AG20443 (cell line): ENCODE data around the gene ATOH8.
A peak's percentile ranks its signal among the peaks of the same experiment; 100 is the strongest.

Experiments
- DNase-seq: peaks from one replicate; pipeline ENCODE4 v3.0.0; 2012; ENCODE audit warnings: low spot score, mixed read lengths

The ATOH8 gene

GRCh38 chr2:85736456-85737355 is 17.1 kb upstream of the ATOH8 start:
- DNase-seq: peak; percentile 27

DNA sequence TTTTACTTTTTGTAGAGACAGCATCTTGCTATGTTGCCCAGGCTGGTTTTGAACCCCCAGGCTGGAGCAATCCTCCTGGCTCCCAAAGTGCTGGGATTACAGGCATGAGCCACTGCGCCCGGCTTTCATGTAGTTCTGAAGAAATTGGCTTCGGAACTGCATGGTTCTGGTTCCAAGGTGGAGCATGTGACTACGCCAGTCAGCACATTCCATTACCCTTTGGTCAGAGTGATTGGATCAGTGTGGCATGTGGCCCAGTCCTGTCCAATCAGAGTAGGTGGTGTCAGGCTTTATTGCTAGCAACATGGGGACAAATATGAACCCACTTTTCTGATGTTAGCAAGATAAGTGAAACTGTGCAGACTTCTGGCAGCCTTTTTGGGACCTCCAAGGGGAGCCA is 16.3 kb upstream of the ATOH8 start:
- DNase-seq: peak; percentile 90

DNA sequence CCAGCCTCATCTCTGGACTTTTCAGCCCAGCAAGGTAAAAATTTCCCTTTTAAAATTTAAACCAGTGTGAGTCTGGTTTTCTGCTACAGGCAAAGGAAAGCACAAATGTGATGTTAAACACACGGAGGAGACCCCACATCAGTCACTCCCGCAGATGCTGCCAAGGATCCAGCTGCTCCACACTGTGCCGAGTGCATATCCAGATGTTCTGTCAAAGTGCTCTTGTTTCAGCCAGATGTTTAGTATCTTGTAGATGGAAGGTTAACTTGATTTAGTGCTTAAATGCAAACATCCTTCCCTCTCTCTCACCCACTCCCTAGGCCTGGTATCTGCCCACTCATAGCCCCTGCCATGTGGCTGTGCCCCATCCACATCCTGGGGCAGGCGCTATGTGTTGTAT is 15.8 kb upstream of the ATOH8 start:
- DNase-seq: no peak

DNA sequence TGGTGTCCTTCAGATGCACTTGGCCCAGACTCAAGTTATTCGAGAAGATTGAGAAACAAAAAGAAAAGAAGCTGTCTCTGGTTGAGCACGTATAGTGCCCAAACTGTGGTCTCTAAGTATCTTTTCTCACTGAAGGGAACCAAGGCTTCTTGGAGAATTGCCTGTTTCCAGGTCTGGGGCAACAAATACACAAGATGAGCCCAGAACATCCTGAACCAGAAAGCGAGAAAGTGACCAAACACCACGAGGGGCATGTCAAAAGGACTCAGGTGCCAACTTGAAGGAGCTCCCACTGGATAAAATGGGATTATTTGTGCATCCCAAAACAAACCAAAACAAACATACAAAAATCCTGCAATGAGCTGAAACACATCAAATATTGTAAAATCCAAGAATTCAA is 13.6 kb upstream of the ATOH8 start:
- no peak for DNase-seq

DNA sequence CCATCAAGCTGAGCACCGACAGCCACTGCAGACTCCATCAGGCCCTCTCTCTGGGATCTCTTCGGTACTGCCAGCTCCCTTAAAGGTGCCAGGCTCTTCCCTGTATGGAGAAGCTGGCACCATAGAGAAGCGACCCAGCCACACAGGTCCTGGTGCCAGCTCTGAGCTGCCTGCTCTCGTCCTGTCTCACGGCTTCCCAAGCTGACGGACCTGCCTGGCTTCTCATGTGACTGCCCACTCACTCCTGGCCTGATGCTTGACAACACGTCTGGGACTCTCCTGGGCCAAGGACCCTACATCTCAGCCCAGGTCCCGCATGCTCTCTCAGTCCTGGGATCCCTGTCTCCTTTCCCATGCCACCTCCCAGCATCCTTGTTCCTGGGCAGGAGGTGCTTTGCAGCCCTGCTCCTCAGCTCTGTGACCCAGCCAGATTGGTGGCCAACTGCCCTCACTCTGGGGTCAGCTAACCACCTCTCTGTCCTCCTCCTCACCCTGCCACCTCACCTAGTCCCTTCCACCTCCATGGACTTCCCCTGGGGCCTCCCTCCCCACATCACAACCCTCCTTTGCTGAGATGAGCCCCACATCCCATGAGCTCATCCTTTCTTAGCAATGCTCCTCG is 12.5 kb upstream of the ATOH8 start:
- no peak for DNase-seq

DNA sequence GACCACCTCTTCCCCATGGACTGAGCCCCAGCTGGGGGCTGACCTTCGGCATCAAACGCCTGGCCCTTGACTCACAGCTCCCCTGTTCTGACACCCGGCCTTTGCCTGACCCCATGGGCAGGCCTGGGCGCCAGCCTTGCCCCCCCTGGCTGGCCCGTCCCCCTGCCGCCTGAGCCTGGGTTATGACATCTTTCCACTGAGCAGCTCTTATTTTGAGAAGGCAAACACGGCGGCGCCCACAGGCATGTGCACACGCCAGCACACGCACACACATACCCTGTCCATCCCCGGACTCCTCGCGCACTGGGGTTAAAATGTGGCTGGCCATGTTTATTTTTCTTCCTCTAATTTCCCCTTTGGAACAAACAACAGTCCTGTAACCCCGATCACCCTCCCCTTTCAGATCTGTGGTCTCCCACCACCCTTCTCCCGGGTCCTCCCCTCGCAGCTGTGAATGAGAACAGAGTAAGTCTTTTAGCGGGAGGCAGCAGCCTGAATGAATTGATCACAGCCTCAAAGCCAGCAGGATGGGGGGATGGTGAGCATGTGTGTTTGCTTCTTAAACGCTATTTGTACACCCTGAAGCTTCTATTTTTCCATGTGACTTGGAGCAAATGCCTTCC is 11.8 kb upstream of the ATOH8 start:
- peak; percentile 88 for DNase-seq

GRCh38 chr2:85743304-85743978 is 10.3 kb upstream of the ATOH8 start:
- peak; percentile 43 for DNase-seq

- no peak for DNase-seq
Measured at GRCh38 chr2:85744055-85744454, 9.7 kb upstream of the ATOH8 start.

- peak; percentile 80 for DNase-seq
Measured at GRCh38 chr2:85744741-85745601, 8.8 kb upstream of the ATOH8 start.

DNA sequence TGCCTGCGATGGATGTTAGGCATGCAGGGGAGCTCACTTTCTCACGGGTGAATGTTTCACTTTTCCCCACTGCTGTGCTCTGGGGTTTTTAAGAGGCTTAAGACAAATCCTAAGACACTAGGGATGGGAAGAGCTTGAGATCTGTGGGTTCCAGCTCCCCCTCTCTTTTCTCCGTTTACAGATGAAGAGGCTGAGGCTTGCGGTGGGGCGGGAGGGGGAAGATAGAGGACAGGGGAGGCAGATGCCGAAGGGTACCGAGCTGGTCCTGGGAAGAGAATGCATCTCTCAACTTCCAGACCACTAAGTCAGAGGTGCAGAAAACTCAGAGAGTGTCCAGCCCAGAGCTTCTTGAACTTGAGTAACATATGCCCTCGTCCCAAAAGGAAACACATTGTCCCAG is 8.2 kb upstream of the ATOH8 start:
- no peak for DNase-seq

DNA sequence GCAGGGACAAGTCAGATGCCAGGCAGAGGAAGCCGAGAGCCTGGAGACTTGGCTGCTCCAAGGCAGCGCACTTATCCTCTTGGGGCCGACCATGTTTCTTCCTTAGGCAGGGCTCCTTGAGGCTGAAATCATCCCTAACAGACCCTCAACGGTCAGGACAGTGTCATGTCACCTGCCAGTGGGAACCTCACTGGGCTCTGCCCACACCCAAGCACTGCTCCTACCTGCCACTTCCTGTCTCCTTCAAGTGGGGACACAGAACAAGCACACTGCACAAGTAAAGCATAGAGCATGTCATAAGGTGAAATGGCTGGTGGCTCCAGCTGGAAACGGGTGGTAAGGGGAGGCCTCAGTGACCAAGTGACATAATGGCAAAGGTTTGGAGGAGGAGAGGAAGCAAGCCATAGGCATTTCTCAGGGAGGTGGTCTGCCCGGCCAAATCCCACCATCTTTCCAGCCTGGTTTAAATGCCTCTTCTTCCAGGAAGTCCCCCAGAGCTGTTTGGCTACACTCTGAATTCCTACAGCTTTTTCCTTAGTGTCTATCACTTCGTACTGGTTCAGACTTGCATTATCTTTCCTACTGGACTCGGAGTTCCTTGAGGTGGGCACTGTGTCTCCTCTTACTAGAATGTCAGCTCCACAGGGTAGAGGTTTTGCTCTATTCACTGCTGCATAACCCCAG is 7.3 kb upstream of the ATOH8 start:
- no peak for DNase-seq

DNA sequence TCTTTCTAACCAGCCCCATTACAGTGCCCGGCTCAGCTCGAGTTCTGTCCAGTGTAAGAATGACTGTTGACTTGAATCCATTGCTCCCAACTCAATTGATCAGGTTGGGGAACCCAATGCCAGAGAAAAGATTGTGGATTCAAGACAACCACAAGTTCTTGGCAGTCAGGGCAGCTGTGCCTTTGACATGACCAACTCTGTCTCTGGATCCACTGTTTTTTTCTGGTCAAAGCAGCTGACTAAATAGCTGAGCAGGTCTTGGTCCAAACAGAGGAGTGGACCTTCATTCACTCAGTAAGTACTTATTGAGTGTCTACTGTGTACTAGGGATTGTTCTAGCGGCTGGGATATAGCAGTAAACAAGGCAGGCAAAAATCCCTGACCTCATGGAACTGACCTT is 6.3 kb upstream of the ATOH8 start:
- no peak for DNase-seq

GRCh38 chr2:85748039-85748734 is 5.6 kb upstream of the ATOH8 start:
- no peak for DNase-seq

DNA sequence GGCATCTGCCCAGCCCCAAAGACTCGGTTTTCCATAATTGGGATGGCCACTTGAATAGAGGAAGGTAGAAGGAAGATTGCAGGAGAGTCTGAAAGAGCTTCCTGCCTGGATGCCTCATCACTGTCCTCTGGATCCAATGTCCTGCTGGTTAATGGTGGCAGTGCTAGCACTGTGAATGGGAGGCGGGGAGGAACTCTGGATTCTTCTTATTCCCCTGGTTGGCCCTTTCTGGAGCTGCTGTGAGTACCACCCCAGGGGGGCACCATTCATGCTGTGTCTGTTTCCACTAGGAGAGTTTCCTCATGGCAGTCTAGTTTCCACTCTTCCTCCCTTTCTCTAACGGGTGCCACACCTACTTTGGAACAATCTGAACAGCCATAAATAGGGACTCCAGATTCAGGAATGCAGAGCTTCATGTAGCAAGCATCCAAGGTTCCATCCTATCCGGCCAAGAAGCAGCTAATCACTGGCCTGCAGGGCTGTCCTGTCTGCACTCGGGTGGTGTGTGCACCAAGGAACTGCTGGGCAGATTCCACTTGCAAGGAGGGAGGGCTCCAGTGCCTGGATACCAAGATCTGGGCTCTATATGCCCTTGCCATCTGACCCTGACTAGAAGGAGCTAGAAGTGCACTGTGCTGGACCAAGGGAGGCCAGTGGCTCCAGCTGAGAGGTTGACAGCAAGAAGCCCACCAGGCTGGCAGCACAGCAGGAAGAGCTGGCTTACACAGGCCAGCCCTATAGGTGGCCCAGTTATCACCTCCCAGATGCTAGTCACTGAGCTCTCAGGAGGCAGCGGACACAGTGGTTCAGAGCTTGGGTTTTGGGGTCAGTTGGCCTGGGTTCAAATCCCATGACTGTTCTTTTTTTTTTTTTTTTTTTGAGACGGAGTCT is 4.6 kb upstream of the ATOH8 start:
- DNase-seq: peak; percentile 79

DNA sequence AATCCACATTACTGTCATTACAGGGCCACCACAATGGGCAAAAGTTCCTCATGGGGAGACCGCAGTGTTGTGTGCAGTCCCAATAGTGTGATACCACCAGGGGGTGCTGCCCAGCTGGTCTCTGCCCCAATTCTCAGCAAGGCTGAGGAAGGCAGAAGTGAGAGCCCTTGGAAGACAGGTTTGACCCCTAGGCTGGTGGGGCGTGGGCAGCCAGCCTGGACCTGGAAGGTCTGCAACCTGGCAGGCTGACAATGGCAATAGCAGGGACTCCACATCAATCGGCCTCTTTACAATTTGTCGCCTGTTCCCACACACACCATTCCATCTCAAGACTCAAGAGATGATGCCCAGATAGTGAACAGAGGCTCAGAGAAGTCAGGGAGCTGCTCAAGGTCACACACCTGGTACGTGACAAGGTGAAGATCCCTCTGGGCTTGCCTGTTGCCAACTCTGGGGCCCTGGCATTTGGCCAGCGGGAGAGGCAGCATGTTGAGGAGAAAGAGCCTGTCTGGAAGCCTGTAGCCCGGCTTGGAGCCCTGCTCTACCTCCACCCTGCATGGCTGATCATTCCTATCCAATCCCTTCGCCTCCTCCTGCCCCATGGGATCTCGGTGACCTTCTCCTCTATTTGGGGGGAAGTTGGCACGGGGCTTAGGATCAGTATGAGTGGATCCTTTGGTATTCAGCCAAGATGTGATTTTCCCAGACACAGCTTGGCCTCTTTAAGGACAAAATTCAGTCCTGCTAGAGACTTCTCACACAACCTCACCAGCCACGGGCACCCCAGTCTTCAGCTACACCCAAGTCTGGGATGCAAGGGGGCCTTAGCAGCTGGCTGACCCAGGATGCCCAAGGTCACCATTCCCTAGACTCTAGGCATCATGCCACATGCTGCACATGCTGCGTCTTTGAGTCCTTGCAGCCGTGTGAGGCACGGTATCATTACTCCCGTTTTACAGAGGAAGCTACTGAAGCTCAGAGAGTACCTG is 2.9 kb upstream of the ATOH8 start:
- peak; percentile 72 for DNase-seq

- no peak for DNase-seq
Measured at GRCh38 chr2:85751627-85752026, 2.2 kb upstream of the ATOH8 start.

- DNase-seq: no peak
Measured at GRCh38 chr2:85753035-85753524, 711 bp upstream of the ATOH8 start.
